ENCODE data around the gene PLEKHA5.
A peak's percentile ranks its signal among the peaks of the same experiment; 100 is the strongest.
"Not testable (repeated sequence)": the region's sequence is repeated elsewhere in the genome, so short reads cannot be mapped to it uniquely, and the experiment has no call there.

The PLEKHA5 gene

GRCh38 chr12:19203539-19204506 is 74.3 kb downstream of the PLEKHA5 start:
- DNase-seq, result no peak

DNA sequence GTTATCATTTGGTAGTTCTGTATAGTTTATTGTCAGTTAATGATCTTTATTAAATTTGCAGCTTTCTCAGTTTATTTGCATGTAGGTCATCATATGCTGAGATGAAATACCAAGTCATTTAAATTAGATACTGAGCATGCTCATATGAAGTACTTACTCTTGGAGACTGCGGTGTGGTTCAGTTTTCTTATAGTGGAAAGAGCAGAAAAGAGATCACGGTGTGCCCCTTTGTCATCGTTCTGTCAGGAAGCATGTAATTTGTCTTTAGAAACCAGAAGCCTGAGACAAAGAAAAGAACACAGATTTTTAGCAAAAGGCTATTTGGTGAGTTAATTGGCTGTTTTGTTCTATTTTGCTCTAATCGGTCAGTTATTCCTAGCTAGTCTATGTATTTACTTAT is 75.6 kb downstream of the PLEKHA5 start:
- DNase-seq, result peak; percentile 58

DNA sequence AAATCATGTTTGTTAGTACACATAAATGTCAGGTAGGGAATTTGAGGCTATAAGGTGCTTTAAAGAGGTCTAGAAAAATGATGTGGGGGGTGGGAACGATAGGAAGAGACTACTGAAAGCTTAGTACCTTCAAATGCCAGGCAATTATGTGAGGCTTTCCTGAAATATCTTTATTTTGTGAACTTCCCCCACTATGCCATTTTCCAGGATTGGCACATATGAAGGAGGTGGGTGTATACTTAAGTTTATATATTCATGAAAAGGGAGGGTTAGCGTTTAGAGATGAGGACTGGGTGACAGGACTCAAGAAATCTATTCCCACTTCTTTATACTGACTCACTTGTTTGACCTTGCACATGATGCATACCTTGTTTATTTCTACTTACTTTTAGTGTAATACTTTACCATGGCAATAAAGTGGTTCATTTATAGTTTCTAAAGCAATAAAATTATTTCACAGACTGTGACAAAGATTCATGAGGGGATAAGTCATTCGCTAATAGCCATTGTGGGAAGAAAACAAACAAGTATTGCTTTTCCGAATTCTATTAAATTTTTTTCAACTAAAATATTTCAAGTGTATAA is 77.1 kb downstream of the PLEKHA5 start:
- no peak for DNase-seq

GRCh38 chr12:19208456-19208855 is 78.9 kb downstream of the PLEKHA5 start:
- no peak for DNase-seq

DNA sequence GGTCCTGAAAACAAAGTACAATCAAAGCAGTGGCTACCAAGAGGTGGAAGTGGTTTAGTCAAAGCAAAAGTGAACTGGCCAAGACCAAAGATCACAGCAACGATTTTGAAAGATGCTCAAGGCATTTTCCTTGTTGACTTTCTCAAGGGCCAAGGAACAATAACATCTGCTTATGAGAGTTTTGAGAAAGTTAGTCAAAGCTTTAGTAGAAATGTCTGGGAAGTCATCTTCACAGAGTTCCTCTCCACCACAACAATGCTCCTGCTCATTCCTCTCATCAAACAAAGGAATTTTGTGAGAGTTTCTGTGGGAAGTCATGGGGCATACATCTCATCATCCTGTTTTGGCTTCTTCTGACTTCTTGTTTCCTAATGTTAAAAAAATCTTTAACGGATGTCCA is 80.1 kb downstream of the PLEKHA5 start:
- DNase-seq, result no peak

- no peak for DNase-seq
Measured at GRCh38 chr12:19211802-19212201, 82.3 kb downstream of the PLEKHA5 start.

DNA sequence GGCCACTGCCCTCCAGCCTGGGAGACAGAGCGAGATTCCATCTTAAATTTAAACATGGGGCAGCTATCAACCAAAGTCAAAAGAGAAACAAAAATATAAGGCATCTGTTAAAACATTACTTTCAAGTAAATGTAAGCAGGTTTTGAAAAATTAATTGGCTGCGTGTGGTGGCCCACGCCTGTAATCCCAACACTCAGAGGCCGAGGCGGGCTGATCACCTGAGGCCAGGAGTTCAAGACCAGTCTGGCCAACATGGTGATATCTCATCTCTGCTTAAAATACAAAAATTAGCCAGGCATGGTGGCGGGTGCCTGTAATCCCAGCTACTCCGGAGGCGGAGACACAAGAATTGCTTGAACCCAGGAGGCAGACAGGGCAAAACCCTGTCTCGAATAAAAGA is 82.7 kb downstream of the PLEKHA5 start:
- DNase-seq, result no peak

- DNase-seq, result no peak
Measured at GRCh38 chr12:19214020-19214419, 84.5 kb downstream of the PLEKHA5 start.

GRCh38 chr12:19215115-19215514 is 85.6 kb downstream of the PLEKHA5 start:
- DNase-seq, result no peak

- DNase-seq, result no peak
Measured at GRCh38 chr12:19217446-19217845, 87.9 kb downstream of the PLEKHA5 start.

- DNase-seq, result no peak
Measured at GRCh38 chr12:19220205-19220604, 90.7 kb downstream of the PLEKHA5 start.

GRCh38 chr12:19220852-19221466 is 91.4 kb downstream of the PLEKHA5 start:
- no peak for DNase-seq

- DNase-seq, result no peak
Measured at GRCh38 chr12:19222558-19222957, 93.0 kb downstream of the PLEKHA5 start.

- DNase-seq, result no peak
Measured at GRCh38 chr12:19223018-19223417, 93.5 kb downstream of the PLEKHA5 start.

DNA sequence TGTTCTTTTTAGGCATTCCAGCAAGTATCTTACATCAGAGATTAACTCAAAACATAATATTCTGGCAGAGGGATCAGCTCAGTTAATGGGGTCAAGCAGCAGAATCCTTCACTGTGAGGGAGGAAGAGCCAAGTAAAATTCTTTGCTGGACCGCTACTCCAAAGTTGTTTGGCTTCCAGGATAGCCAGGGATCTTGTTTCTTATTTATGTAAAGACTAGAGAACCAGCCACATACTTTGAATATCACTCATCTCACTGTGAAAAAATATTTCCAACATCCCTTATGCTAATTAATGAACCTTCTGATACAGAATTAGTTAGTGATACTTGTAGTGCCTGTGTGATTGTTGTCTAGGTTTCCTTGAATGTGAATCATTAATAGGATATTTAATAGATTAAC is 94.2 kb downstream of the PLEKHA5 start:
- DNase-seq, result no peak

DNA sequence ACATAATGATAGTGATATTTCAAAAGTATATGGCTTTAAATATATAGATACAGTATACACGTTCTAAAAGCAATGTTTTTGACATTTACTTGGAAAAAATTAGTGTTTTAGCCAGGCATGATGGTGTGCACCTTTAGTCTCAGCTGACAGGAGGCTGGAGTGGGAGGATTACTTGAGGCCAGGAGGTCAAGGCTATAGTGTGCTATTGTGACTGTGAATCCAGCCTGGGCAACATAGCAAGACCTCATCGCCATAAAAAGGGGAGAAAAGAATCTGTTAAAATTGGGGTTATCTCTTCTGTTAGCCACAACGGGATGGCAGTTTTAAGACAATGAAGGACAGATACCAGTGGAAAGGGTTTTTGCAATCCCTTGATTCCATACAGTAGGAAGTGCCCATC is 95.2 kb downstream of the PLEKHA5 start:
- no peak for DNase-seq

GRCh38 chr12:19227190-19227879 is 97.8 kb downstream of the PLEKHA5 start:
- no peak for DNase-seq

DNA sequence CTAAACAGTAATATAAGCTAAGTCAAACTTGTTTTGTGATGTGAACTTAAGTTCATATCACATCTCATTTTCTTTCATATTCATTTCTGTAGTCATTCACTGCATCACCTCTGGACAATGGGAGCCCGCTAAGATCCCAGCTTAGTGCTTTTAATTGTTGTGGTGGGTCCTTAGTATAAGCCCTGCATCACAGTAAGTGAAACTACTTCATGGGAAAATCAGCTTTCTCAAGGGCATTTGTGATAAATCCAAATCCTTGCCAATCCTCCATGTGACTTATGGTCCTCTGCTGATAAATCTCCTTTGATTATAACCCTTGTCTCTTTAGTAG is 98.3 kb downstream of the PLEKHA5 start:
- no peak for DNase-seq

GRCh38 chr12:19229021-19229420 is 99.5 kb downstream of the PLEKHA5 start:
- DNase-seq, result not testable (repeated sequence)

- DNase-seq, result no peak
Measured at GRCh38 chr12:19230299-19230866, 100.8 kb downstream of the PLEKHA5 start.

DNA sequence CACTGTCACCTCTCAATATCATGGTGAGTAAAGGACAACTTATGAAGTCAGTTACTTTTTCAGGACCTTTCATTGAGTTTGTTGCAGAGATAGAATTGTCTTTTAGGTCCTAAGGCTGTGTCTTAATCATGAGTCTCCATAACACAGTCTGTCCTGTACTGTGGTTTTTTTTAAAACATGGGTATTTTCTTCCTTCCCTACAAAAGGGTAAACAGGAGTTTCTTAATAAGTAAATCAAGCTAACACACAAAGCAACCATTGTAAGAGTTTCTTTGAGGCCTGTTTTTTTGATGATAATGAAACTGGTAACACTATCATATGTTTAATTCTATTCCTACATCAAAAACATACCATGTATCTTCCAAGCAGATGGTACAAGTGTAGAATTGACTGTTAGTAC is 101.4 kb downstream of the PLEKHA5 start:
- DNase-seq, result no peak

DNA sequence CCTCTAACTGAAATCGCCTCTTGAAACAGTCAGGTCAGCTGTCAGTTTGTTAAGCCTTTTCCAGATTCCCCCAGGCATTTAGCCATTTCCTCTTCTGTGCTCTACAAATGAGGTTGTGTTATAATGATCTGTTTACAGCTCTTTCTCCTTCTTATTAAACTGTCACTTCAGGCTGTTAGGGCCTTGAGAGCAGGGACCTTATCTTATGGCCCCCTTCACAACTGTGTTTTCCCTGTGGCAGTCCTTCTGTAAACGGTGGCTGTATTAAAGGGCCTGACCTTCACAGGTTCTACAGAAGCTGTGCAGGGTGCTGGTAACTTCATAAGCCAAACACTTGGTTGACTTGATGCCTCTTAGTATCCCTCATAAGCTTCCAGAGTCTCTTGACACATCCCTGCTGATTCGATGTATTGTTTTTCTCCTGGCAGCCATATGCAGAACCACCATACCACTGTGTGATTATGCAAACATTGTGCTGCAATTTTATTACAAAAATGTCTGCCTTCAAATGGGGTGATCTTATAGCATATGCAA is 104.7 kb downstream of the PLEKHA5 start:
- DNase-seq, result peak; percentile 48

Data from midbrain (tissue), 1 donor.